ENCODE measurements around the gene FRMPD2.
"Not testable (repeated sequence)": the region's sequence is repeated elsewhere in the genome, so short reads cannot be mapped to it uniquely, and the experiment has no call there.

The FRMPD2 gene

GRCh38 chr10:48284002-48284546 lies 9.6 kb upstream of the FRMPD2 start:
- no peak for DNase-seq

GRCh38 chr10:48282829-48283228 lies 8.3 kb upstream of the FRMPD2 start:
- Histone ChIP-seq H3K27me3 (peaks cover 0 to 5% of the 10 kb centered on the region in 2 donors), H3K4me3 (no peak overlapping the region), H3K27ac (no peak overlapping the region), H3K4me1 (no peaks in the 10 kb centered on the region), H3K36me3 (no peaks in the 10 kb centered on the region), H3K9me3 (peaks cover 0 to 18% (median 11%) of the 10 kb centered on the region in 3 donors)
- intact Hi-C loops (cut with DNase I; ENCODE audit: low total_unique reads): no loop called here
- no peak for DNase-seq
- TF ChIP-seq CTCF (IDR thresholded peaks at IDR 0.05): no peak

More at GRCh38 chr10:48284002-48284546, 9.6 kb upstream of the FRMPD2 start:
- no peak for TF ChIP-seq CTCF (IDR thresholded peaks at IDR 0.05)
- Histone ChIP-seq H3K9me3 (peaks cover 0 to 18% (median 11%) of the 10 kb centered on the region in 3 donors), H3K27ac (no peak overlapping the region), H3K36me3 (no peaks in the 10 kb centered on the region), H3K4me3 (no peak overlapping the region), H3K27me3 (peaks cover 0 to 5% of the 10 kb centered on the region in 2 donors), H3K4me1 (peaks cover 0 to 5% (median 0%) of the 10 kb centered on the region in 4 donors)
- intact Hi-C loops (cut with DNase I; ENCODE audit: low total_unique reads): no loop called here

GRCh38 chr10:48281697-48282096 lies 7.2 kb upstream of the FRMPD2 start:
- not testable (repeated sequence) for H3K4me3 ChIP-seq

GRCh38 chr10:48279081-48279751 lies 4.7 kb upstream of the FRMPD2 start:
- Histone ChIP-seq H3K27me3 (no peaks in the 10 kb centered on the region), H3K36me3 (no peaks in the 10 kb centered on the region), H3K27ac (no peak overlapping the region), H3K4me3 (no peak overlapping the region), H3K9me3 (peaks cover 0 to 15% (median 11%) of the 10 kb centered on the region in 3 donors), H3K4me1 (no peaks in the 10 kb centered on the region)
- intact Hi-C loops (cut with DNase I; ENCODE audit: low total_unique reads): no loop called here
- no peak for TF ChIP-seq CTCF (IDR thresholded peaks at IDR 0.05)
- no peak for DNase-seq

More at GRCh38 chr10:48281697-48282096, 7.2 kb upstream of the FRMPD2 start:
- H3K4me1 ChIP-seq; H3K27me3 ChIP-seq; DNase-seq; intact Hi-C loops (cut with DNase I; ENCODE audit: low total_unique reads); H3K27ac ChIP-seq; H3K36me3 ChIP-seq: not testable (repeated sequence)
- peaks cover 0 to 18% (median 11%) of the 10 kb centered on the region in 3 donors for H3K9me3 ChIP-seq

- H3K9me3 ChIP-seq: peaks cover 0 to 9% (median 7%) of the 10 kb centered on the region in 3 donors
- DNase-seq: no peak
- intact Hi-C loops (cut with DNase I; ENCODE audit: low total_unique reads): no loop called here
- no peaks in the 10 kb centered on the region for H3K4me1 ChIP-seq
- TF ChIP-seq CTCF (IDR thresholded peaks at IDR 0.05): no peak
- no peaks in the 10 kb centered on the region for H3K27me3 ChIP-seq
- H3K4me3 ChIP-seq: no peak overlapping the region
- no peak overlapping the region for H3K27ac ChIP-seq
- H3K36me3 ChIP-seq: no peaks in the 10 kb centered on the region
Measured at GRCh38 chr10:48277093-48277492, 2.6 kb upstream of the FRMPD2 start.

GRCh38 chr10:48273741-48274140 lies 755 bp downstream of the FRMPD2 start:
- no peak for TF ChIP-seq CTCF (IDR thresholded peaks at IDR 0.05)
- no peak for DNase-seq
- intact Hi-C loops (cut with DNase I; ENCODE audit: low total_unique reads): no loop called here
- Histone ChIP-seq H3K9me3 (no peaks in the 10 kb centered on the region), H3K4me1 (no peaks in the 10 kb centered on the region), H3K27ac (no peak overlapping the region), H3K27me3 (no peaks in the 10 kb centered on the region), H3K4me3 (no peak overlapping the region), H3K36me3 (no peaks in the 10 kb centered on the region)
